ENCODE results near the gene NUP188.
"Not testable (repeated sequence)": the region's sequence is repeated elsewhere in the genome, so short reads cannot be mapped to it uniquely, and the experiment has no call there.

NUP188 gene

GRCh38 chr9:128936171-128936865 is 11.2 kb upstream of the NUP188 start:
- TF ChIP-seq, protein P1, sequence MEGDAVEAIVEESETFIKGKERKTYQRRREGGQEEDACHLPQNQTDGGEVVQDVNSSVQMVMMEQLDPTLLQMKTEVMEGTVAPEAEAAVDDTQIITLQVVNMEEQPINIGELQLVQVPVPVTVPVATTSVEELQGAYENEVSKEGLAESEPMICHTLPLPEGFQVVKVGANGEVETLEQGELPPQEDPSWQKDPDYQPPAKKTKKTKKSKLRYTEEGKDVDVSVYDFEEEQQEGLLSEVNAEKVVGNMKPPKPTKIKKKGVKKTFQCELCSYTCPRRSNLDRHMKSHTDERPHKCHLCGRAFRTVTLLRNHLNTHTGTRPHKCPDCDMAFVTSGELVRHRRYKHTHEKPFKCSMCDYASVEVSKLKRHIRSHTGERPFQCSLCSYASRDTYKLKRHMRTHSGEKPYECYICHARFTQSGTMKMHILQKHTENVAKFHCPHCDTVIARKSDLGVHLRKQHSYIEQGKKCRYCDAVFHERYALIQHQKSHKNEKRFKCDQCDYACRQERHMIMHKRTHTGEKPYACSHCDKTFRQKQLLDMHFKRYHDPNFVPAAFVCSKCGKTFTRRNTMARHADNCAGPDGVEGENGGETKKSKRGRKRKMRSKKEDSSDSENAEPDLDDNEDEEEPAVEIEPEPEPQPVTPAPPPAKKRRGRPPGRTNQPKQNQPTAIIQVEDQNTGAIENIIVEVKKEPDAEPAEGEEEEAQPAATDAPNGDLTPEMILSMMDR (IDR thresholded peaks at IDR 0.05; ENCODE audit: insufficient read depth, low read depth, low read length, missing control alignments), result no peak
- no peak for DNase-seq (ENCODE audit: low read depth)
- H3K4me3 ChIP-seq (ENCODE audit: low read length), result no peak overlapping the region

- no peak overlapping the region for H3K4me3 ChIP-seq (ENCODE audit: low read length)
- TF ChIP-seq, protein P1 (IDR thresholded peaks at IDR 0.05; ENCODE audit: insufficient read depth, low read depth, low read length, missing control alignments), result no peak
- DNase-seq (ENCODE audit: low read depth), result peak; percentile 50
Measured at GRCh38 chr9:128937310-128938165, 10.0 kb upstream of the NUP188 start.

- TF ChIP-seq, protein P1 (IDR thresholded peaks at IDR 0.05; ENCODE audit: insufficient read depth, low read depth, low read length, missing control alignments), result no peak
- no peak for DNase-seq (ENCODE audit: low read depth)
- H3K4me3 ChIP-seq (ENCODE audit: low read length), result no peak overlapping the region
Measured at GRCh38 chr9:128940271-128940921, 7.1 kb upstream of the NUP188 start.

DNA sequence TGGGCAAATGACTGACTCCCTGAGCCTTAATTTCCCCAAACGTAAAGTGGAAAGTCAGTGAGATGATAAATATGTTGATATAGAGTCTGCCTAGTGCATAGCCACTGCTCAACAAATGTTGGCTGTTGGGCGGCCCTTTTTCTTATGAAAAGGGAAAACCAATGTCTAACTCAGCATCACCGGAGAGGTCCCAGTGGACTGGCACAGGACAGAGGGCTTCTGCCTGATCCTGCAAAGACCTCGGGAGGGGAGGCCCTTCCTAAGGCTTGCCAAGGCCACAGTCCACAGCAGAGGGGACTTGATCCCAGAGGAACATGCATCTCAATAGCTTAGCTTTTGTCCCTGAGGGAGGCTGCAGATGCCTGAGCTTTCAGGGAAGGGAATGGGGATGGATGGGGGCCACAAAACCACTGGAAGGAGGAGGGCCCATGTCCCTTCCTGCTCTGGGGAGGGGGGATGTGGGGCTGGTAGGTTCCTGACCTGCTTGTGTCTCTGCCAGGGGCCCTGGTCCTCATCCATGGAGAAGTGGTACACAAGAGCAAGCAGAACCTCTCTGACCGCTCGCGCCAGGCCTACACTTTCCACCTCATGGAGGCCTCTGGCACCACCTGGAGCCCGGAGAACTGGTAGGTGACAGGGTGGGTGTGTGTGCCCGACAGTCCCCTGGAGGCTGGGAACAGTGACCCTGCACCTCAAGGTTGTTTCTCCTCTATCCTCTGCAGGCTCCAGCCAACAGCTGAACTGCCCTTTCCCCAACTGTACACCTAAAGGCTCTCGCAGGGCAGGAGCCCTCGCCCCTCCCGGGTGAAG is 6.3 kb upstream of the NUP188 start:
- TF ChIP-seq, protein P1 (IDR thresholded peaks at IDR 0.05; ENCODE audit: insufficient read depth, low read depth, low read length, missing control alignments), result no peak
- H3K4me3 ChIP-seq (ENCODE audit: low read length), result no peak overlapping the region
- DNase-seq (ENCODE audit: low read depth), result no peak

DNA sequence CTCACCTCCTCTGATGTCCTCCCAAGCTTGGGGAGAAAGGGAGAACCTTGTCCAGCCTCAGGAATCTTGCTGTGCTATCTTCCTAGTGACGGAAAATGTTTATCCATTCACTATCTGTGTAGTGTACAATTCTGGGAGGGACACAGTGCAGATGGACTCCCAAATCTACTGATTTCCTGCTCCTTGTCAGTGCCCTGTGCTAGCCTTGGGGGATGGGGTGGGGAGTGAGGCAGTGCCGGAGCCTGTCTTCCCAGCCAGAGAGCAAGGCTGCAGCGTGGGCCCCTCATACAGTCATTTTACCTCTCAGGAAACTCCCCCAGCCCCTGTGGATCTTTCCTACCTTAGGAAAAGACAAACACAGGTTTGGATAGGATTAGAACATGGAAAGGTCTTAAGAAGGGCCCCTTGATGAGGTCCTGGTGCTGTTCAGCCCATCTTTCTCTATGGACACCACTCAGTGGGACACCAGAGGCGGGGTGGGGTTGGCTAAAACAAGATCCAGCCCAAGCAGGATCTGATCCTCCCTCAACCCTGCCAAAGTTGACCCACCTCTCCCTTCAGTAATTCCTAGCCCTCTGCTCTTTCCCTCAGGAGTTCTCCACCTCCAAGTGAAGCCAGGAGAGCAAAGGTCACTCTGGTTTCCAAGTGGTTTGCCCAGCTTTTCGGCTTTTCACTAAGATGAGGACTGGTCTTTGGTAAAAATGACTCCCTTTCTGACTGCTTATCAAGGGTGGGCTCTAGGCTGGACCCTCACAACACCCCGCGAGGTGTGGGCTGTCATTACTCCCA is 3.5 kb upstream of the NUP188 start:
- TF ChIP-seq, protein P1 (IDR thresholded peaks at IDR 0.05; ENCODE audit: insufficient read depth, low read depth, low read length, missing control alignments), result no peak
- H3K4me3 ChIP-seq (ENCODE audit: low read length), result no peak overlapping the region
- no peak for DNase-seq (ENCODE audit: low read depth)

DNA sequence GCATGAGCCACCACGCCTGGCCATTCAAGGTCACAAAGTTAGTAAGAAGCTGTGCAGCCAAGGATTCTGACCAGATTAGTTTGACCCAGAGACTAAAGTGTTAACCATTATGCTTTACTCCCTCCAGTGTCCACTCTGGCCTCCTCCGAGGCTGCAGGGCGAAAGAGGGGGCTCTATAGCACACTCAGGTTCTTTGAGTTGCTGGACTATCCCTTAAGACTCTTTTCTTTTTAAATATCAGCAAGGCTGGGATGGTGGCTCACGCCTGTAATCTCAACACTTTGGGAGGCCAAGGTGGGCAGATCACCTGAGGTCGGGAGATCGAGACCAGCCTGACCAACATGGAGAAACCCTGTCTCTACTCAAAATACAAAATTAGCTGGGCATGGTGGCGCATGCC is 2.5 kb upstream of the NUP188 start:
- DNase-seq (ENCODE audit: low read depth), result not testable (repeated sequence)

More for the DNA sequence above, 2.5 kb upstream of the NUP188 start:
- H3K4me3 ChIP-seq (ENCODE audit: low read length), result not testable (repeated sequence)
